ENCODE measurements around the gene PPFIA3.

- TF ChIP-seq CTCF (conservative IDR thresholded peaks at IDR 0.05; ENCODE audit: low read depth, low read length) (no peak), EZH2 (IDR thresholded peaks at IDR 0.05; ENCODE audit: low read length, unreplicated experiment) (no peak)
These were observed 69.4 kb downstream of the PPFIA3 start for GRCh38 chr19:49188626-49189200.

Measured in PC-3 (cell line).